IPS DF 19.7 (cell line): Measurements from ENCODE around the gene SEMA6C.

Source experiments
- DNase-seq: peaks from one replicate; pipeline ENCODE4 v3.0.0-alpha.2; 2013; ENCODE audit warnings: low read depth, low spot score

Gene SEMA6C

GRCh38 chr1:151158751-151159251 is 12.4 kb upstream of the SEMA6C start:
- no peak for DNase-seq

- DNase-seq = no peak
These were observed 11.9 kb upstream of the SEMA6C start for GRCh38 chr1:151158326-151158725.

GRCh38 chr1:151157067-151157531 is 10.7 kb upstream of the SEMA6C start:
- DNase-seq = no peak

- no peak for DNase-seq
These were observed 10.0 kb upstream of the SEMA6C start, which contains the start of gene TNFAIP8L2 for GRCh38 chr1:151156515-151156819. Gene TNFAIP8L2, plus strand, starts transcription at chr1:151156649. Its CDS starts 2,049 bp downstream, at chr1:151158698.

GRCh38 chr1:151147665-151148064 is 1.2 kb upstream of the SEMA6C start:
- DNase-seq = no peak

DNA sequence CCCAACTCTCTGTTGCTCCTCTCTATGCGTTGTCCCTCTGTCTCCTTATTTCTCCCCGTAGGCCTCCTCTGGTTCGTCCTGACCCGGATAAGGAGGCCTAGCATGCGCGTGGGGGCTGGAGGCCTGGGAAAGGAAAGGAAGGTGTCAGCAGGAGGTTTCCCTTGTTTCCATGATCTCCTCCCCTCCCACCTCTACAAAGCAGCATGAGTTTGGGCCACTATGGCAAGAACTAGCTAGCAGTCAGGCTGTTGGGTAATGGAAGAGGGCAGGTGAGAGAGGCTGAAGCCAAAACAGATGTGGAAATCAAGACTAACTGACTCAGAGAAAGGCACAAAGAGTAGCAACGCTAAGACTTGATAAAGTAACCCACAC is 687 bp upstream of the SEMA6C start:
- no peak for DNase-seq

GRCh38 chr1:151146072-151146411 is 389 bp downstream of the SEMA6C start:
- DNase-seq = no peak

DNA sequence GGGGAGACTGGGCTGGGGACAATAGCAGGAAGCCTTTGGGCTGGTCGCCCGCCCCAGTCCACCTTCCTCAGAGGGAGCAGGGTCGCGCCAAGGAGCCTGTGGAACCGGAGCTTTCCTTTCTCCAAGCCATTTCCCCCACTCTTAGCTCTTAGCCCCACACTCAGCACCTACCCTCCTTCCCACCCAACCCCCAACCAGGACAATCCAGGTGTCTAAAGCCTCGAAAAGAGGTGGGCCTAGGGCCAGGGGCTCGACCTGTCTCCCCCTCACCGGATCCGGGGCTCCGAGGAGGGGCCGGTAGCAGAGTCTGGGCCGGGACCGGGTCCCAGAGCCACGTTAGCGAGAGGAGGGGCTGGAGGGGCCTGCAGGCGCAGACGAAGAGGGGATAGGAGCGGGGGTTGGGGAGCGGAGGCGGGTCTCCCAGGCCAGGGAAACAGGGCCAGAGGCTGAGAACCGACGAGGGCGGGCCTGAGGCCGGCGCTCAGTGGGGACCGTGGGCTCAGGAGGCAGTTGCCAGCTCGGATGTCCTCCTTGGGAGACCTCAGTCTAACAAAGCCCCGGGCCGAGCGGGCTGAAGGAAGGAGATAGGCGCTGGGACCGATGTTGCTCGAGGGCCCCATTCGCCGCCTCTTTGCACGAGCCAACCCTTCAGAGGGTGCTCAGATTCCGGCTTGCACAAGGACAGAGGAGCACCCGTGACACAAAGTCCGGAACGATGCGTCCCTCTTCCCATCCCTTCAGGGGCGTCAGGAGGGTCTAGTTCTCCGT is 943 bp downstream of the SEMA6C start:
- no peak for DNase-seq

DNA sequence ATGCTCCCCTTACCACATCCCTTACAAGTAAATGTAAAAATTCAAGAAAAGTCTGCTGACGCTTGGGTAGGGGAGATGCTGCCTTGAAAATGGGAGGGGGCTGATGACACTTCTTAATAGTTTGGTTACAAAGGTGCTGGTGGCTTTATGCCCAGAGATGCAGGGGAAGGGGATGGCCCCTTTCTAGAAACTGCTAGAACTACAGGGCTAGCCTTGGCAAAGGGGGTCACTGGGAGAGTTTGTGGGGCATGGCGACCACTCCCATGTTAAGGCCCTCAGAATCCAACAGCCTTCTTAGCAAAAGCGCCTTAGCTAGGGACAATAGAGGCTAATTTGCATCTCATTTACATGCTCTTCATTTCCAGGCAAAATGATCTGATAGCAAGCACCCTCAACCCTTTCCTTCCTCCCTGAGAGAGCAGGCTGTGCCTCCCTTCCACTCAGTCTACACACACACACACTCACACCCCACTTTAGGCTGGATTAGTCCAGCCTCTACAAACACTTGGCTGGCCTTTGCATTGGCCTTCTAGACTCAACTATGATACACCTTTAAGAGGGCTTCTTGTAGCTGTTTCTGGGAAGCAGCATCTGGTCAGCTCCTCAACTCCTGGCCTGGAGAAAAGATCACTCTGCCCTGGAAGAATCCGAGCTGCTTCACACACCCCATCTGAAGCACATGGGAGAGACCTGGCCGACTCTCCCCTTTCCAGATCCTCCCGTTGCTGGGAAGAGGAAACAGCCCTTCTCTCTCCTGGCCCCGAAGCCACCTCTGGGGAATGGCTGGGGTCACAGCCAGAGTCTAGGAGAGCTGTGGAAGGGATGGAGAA is 1.7 kb downstream of the SEMA6C start:
- no peak for DNase-seq

- no peak for DNase-seq
These were observed 2.4 kb downstream of the SEMA6C start for GRCh38 chr1:151143986-151144385.

DNA sequence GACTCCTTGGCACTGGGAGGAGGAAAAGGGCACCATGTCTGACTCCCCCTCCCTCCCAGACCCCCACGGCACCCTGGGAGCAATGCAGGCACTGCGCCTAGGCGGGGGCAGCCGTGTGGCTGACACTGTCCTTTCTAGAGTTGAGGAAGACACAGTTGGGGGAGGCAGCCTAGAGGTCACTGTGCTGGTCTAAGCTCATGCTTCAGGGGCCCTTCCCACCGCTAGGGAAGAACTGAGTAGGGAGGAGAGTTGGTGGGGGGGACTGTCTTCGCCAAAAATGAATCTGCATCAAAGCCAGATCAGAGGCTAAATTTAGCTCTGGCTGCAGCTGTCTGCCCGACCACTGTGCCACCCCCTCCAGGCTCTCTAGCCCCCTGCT is 3.4 kb downstream of the SEMA6C start:
- DNase-seq = no peak

DNA sequence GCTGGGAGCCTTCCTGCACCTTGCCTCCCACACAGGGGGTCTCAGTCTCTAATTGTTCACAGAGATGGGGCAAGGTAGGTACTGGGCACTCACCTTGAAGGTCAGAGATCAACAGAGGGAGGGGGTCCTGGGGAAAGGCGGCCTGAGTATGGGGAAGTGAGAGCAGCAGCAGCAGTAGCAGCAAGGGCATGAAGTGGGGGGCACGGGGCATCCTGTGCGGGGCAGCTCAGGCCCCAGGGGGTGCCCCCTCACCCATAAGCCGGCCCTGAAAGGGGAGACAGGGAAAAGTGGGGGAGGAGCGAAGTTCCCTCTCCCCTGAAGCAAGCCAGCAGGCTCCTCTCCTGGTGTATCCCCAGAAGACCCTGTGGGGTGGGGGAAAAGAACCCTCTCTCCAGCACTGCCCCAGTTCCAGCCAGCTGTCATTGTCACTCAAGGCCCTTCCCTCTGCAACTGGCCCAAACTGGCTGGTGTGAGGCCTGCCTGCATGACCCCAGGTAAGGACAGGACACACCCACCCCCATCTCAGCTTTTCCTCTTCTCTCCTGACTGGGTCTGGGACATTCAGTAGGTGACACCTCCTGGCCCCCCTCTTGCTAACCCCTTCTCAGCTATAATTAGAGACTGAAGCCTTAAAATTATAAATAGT is 3.9 kb downstream of the SEMA6C start:
- DNase-seq = no peak

GRCh38 chr1:151137789-151138188 is 8.6 kb downstream of the SEMA6C start:
- DNase-seq = no peak

DNA sequence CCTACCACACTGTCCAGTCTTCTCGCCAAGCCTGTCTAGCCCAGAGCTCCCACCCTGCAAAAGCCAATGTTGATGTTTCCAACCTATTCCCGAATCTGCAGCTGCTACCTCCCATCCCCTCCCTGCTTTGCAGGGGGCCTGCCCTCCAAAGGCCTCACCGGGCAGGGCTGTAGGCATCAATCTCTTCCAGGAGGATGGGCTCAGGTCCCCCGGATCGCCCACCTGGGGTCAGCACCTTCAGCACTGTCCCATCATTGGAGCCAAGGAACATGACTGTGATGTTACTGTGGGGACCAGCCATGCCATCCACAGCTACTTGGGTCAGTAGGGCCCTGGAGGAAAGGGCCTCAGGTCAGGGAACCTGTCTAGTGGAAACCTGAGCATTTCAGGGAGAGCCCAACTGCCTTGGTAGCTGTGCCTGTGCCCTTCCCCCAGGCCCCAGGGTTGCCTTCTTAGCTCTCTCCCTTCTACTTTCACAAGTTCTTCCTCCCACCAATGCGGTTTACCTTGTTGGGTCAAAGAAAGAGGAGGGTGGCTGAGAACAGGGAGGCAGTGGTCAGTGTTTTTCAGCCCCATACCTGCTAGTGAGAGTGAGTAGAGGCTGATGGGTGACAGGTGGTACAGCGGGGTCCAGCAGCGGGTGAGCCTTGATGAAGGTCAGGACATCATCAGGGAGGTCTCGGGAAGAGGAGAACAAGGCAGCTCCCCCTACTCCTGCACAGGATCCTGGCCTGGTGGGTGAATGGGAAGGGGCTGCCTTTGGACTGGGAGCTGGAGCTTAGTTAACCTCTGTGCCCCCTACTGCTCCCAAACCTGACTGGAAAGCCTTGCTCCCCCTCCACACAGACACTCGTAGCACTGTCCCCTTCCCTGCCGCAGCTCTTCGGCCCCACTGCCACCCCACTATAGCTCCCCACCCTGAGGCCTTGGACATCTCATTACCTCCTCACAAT is 10.7 kb downstream of the SEMA6C start:
- DNase-seq = no peak

GRCh38 chr1:151134991-151135390 is 11.4 kb downstream of the SEMA6C start:
- DNase-seq = no peak

DNA sequence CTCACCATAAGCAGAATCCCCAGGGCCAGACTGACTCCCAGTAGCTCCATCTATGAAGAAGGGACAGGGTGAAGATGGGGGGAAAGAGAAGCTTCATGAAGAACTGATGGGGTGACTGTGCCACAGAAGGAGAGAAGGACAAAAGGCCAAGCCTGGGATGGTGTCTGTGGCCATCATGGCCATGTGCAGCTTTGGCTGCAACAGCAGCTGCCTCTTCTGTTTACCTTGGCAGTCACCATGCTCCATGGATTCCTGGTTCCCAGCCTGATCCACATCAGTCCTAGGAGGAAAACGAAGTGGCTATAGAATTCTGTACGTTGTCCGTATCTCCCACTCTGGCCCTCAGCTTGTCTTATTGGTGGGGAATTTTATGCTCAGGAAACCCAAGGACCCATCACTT is 12.0 kb downstream of the SEMA6C start:
- no peak for DNase-seq

DNA sequence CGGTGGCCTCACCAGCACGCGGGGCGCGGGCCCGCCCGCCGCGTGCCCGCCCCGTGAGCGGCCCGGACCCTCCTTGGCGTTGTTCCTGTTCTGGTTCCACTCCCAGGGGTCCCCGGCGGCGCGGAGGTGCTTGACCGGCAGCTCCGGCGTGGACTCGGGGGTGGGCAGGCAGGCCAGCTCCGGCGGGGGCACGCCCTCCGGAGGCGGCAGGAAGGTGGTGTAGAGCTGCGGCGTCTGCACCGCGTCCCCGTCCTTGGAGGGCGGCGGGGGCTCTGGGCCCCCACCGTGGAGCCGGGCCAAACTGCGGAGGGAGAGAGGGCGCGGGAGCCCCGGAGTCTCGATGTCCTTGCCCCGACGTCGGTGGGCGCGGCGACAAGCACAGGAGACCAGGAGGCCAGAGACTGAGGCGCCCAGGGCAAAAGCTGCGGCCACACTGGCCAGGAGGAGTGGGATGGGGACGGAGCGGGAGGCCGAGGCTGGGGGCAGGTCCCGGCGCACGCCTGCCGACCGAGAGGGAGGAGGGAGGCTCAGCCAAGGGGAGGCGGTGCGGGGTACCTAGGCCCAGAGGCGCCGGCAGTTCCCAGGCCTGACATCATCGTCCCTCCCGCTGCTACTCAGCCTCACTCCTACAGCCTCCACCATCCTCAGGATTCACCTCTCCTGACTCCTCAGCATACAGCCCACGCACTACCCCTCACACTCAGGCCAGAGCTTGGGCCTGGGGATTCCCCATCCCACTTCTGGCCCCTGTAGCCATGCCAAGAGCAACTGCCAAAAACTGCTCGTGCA is 13.2 kb downstream of the SEMA6C start:
- DNase-seq = no peak

- no peak for DNase-seq
These were observed 14.0 kb downstream of the SEMA6C start for GRCh38 chr1:151132335-151133017.

DNA sequence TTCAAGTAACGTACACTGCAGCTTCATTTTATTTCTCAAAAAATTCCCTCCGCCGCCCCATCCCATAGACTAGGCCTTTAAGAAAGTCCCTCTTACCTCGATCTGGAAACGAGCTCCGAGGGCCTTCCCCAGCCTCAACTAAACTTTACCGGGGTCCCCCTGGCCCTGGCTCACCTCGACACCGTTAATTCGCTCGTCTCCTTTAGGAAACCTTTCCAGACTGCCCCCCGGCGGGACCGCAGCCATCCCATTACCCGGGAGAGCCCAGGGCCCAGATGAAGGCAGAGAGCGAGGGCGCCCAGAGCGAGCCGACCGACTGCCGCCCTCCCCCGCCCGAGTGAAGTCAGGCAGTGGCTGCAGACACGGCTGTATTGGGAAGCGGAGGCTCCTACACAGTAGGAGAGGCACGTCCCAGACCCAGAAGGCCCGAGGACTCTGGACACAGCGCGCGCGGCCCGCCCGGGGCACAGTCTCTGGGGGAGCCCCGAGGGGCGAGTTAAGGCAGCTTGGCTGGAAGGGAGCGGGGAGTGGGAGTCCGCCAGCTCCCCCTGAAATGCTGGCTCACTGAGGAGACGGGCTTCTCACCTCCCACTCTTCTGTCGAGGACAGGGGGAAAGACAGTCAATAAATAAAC is 14.6 kb downstream of the SEMA6C start:
- no peak for DNase-seq
